Neural progenitor cell (in vitro differentiated cells): ENCODE measurements around the gene WBP4.

Experiments used
- EZH2 ChIP-seq: fragments of 200-600 bp; sonication (generic); IDR thresholded peaks from 2 replicates; pipeline ENCODE4 v1.6.1; 2017; ENCODE audit warnings: antibody characterized with exemption, mild to moderate bottlenecking, moderate library complexity
- TF ChIP-seq, protein P1 (sequence below): fragments of 200-600 bp; sonication (generic); IDR thresholded peaks from 2 replicates; pipeline ENCODE4 v1.5.1; 2017; ENCODE audit warnings: antibody characterized with exemption, mild to moderate bottlenecking

DNA sequence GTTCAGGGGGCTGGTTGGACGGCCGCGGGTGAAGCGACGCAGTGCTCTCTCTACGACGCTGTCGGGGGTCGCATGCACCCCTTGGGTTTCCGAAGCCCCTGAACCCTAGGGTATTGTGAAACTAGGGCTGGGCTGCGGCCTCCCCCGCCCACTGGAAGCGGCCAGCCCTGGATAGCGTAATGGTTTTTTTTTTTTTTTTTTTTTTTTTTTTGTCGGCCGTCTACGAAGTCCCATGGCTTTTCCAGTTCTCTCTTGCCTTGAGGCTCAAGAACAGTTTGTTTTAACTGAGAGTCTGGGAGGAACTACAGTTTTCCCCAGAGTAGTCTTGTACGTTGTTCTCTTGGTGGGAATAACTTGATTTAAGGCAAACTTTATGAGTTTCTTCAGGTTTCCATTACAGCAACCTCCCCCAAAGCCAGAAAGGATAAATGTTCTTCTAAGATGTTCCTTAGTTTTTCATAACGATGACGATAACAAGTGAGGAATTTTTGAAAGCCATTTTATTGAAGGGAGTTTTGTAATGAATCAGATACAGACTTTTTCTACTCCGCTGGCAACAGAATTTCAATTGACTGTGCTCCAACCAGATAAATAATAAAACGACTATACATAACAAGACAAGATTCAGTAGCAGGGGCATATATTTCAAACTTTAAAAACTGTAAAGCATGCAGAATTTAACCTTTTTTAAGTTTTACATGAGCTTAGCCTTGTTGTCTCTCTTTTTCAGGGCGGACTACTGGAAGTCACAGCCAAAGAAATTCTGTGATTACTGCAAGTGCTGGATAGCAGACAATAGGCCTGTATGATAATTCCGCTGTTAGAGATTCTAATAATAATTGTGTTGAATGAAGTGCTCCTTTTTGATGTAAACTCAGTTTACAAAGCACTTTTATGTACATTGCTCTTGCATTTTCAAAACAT, 867 bp downstream of the WBP4 start:
- TF ChIP-seq, protein P1, sequence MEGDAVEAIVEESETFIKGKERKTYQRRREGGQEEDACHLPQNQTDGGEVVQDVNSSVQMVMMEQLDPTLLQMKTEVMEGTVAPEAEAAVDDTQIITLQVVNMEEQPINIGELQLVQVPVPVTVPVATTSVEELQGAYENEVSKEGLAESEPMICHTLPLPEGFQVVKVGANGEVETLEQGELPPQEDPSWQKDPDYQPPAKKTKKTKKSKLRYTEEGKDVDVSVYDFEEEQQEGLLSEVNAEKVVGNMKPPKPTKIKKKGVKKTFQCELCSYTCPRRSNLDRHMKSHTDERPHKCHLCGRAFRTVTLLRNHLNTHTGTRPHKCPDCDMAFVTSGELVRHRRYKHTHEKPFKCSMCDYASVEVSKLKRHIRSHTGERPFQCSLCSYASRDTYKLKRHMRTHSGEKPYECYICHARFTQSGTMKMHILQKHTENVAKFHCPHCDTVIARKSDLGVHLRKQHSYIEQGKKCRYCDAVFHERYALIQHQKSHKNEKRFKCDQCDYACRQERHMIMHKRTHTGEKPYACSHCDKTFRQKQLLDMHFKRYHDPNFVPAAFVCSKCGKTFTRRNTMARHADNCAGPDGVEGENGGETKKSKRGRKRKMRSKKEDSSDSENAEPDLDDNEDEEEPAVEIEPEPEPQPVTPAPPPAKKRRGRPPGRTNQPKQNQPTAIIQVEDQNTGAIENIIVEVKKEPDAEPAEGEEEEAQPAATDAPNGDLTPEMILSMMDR, result no peak
- no peak for TF ChIP-seq EZH2
